ENCODE results near the gene XRCC6.
"Not testable (repeated sequence)": the region's sequence is repeated elsewhere in the genome, so short reads cannot be mapped to it uniquely, and the experiment has no call there.

XRCC6 gene

GRCh38 chr22:41621099-41621910 lies at the start of gene XRCC6:
Gene XRCC6 (plus strand): TSS chr22:41621295. CDS start chr22:41622005, 710 bp downstream.
- peak; percentile 100 for DNase-seq (ENCODE audit: low spot score)

- no peak for DNase-seq (ENCODE audit: low spot score)
Observed at GRCh38 chr22:41571786-41572185, 49.3 kb upstream of the XRCC6 start.

- not testable (repeated sequence) for DNase-seq (ENCODE audit: low spot score)
Observed at GRCh38 chr22:41572305-41572704, 48.8 kb upstream of the XRCC6 start.

- DNase-seq (ENCODE audit: low spot score) = no peak
Observed at GRCh38 chr22:41573677-41574076, 47.4 kb upstream of the XRCC6 start.

GRCh38 chr22:41574847-41575381 lies 46.2 kb upstream of the XRCC6 start:
- no peak for DNase-seq (ENCODE audit: low spot score)

GRCh38 chr22:41575533-41575932 lies 45.6 kb upstream of the XRCC6 start:
- DNase-seq (ENCODE audit: low spot score) = no peak

GRCh38 chr22:41576877-41577276 lies 44.2 kb upstream of the XRCC6 start:
- DNase-seq (ENCODE audit: low spot score) = peak; percentile 34

- no peak for DNase-seq (ENCODE audit: low spot score)
Observed at GRCh38 chr22:41578114-41578513, 43.0 kb upstream of the XRCC6 start.

GRCh38 chr22:41578818-41579217 lies 42.3 kb upstream of the XRCC6 start:
- DNase-seq (ENCODE audit: low spot score) = no peak

GRCh38 chr22:41579297-41579996 lies 41.6 kb upstream of the XRCC6 start:
- no peak for DNase-seq (ENCODE audit: low spot score)

- DNase-seq (ENCODE audit: low spot score) = no peak
Observed at GRCh38 chr22:41579997-41580355, 41.1 kb upstream of the XRCC6 start.

GRCh38 chr22:41582694-41583093 lies 38.4 kb upstream of the XRCC6 start:
- no peak for DNase-seq (ENCODE audit: low spot score)

- DNase-seq (ENCODE audit: low spot score) = no peak
Observed at GRCh38 chr22:41584881-41585280, 36.2 kb upstream of the XRCC6 start.

GRCh38 chr22:41585898-41586297 lies 35.2 kb upstream of the XRCC6 start:
- no peak for DNase-seq (ENCODE audit: low spot score)

GRCh38 chr22:41587347-41587723 lies 33.8 kb upstream of the XRCC6 start:
- DNase-seq (ENCODE audit: low spot score) = no peak

GRCh38 chr22:41589391-41590241 lies 31.5 kb upstream of the XRCC6 start, which contains the start of gene PMM1:
Gene PMM1 (minus strand): TSS chr22:41589840. CDS start chr22:41589805, 35 bp downstream.
- DNase-seq (ENCODE audit: low spot score) = peak; percentile 100

GRCh38 chr22:41593336-41593960 lies 27.6 kb upstream of the XRCC6 start:
- DNase-seq (ENCODE audit: low spot score) = not testable (repeated sequence)

GRCh38 chr22:41595703-41596102 lies 25.4 kb upstream of the XRCC6 start:
- DNase-seq (ENCODE audit: low spot score) = no peak

GRCh38 chr22:41596776-41597634 lies 24.1 kb upstream of the XRCC6 start:
- no peak for DNase-seq (ENCODE audit: low spot score)

- DNase-seq (ENCODE audit: low spot score) = no peak
Observed at GRCh38 chr22:41597635-41597953, 23.5 kb upstream of the XRCC6 start.

- DNase-seq (ENCODE audit: low spot score) = no peak
Observed at GRCh38 chr22:41598081-41598480, 23.0 kb upstream of the XRCC6 start.
